Pulmonary artery endothelial cell (primary cell): ENCODE results near the gene WHRN. TPM values are rescaled to one million over a fixed set of nuclear protein-coding genes. Genes with fewer than 3 reads are reported as not detected.

ENCODE experiments used
- DNase-seq: peaks from one replicate; pipeline ENCODE4 v3.0.0-alpha.2; 2011; ENCODE audit warnings: low read depth, low spot score
- total RNA-seq: library from RNA; depleted of rRNA; stranded (reverse); fragments of >200 nt; gene quantifications from 2 replicates; pipeline ENCODE4 v1.2.3, GENCODE V29; 2014

Gene WHRN
- total RNA-seq, 1 donor from 2014 or later, result 0.20 TPM

DNA sequence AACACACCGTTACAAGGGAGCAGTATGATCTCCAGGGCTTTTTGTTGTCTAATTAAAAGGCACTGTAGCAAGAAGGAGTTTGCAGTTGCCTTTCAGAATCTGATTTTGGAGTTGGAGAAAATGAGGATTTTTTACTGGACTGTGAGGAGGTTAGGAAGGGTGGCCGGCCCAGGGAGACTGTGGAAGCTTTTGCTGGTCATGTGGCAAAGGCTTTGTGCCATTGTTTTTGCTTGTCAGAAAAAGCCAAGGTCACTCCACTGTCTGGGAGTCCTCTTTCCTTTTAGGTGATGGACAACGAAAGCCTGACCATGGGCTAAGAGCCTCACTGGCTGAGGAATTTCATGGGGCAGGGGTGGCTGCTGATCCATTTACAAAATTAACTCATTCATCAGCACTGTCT lies 10.3 kb upstream of the WHRN start:
- no peak for DNase-seq

DNA sequence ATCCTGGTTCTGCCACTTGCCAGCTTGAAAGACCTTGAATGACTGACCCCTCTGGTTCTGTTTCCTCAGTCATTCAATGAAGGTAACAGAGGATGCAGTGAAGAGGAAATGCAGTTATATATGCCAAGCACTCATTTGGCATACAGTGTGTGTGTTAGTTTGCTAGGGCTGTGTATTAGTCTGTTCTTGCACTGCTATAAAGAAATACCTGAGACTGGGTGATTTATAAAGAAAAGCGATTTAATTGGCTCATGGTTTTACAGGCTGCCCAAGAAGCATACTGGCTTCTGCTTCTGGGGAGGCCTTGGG lies 8.6 kb upstream of the WHRN start:
- no peak for DNase-seq

DNA sequence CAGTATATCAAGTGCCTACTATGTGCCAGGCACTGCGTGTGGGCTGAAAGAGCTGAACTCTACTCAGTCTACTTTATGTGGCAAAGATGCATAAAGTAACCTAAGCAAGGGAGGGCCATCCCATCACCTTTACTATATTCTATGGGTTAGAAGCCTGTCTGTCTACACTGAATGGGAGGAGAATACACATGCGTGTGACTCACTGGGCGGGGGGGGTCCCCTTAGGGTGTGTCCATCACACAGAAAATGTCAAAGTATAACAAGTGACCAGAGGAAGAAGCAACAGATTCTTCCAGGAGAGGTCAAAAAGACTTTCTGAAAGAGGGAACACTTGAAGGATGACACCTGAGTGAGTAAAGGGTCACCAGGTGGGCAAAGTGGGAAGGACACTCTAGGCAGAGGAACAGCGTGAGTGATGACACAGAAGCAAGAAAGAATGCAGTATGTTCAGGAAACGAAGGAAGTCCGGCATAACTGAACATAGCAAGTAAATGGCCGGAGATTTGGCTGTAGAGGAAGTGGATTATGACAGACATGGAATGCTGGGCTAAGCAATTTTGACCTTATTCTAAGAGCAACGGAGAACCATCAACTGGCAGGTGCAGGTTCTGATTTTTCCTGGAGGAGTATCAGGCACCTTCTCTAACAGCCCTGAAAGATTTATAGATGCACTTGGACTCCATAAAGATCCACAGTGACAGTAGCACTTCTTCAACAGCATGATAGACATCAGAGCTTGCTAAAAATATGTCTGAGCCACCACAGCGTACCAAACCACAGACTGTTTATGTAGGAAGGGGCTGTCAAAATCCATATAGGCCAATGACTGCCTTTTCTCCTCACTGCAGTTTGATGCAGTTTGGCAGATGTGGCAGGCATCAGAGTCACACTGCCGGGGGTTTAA lies 8.0 kb upstream of the WHRN start:
- DNase-seq, result no peak

DNA sequence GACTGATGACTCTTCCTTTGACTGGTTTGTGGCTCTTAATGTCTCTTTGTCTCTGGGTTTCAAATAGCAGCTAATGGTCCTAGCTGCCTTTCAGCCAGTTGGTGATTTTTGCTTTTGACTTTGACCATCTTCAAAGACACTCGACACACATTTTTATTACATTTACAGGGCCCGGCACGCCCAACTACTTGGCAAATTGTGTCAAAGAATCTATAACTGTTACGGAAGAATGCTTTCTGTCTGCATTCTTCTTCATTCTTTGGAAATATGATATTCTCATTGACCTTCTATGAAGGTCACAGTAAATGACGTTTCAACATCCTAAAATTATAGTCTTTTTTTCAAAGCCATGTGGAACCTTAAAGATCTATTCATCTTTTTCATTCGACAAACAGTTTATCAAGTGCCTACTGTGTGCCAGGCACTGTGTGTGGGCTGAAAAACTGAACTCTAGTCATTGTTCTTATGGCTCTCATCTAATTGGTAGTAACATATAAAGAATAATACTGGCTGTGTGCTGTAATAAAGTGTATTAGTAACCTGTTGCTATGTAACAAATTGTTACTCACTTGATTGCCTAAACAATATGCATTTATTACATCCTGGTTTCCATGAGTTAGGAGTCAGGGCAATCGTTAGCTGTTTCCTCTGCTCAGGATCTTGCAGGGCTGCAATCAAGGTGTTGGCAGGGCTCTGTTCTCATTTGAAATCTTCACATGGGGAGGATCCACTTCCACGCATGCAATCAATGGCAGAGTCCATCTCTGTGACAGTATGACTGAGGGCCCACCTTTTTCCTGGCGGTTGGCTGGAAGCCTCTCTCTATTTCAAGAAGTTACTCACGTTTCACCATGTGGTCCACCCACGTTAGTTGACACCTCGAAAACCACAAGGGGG lies 7.0 kb upstream of the WHRN start:
- DNase-seq, result no peak

DNA sequence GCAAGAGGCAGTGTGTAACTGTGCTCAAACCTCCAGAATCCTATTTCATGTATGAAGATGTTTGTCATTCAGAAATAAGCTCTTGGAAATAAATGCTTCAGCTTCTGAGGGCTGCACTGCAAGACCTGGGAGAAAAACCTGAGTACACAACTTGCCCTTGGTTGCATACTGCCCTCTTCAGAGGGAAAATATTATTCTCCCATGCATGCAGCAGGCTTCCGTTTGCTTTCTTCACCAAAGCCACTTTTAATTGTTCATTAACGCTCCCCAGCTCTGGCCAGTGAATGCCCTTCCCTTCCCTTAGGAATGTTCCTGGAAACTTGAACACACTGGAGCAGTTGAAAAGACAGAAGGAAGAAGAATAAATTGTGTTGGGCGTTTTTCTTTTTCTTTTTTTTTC lies 2.5 kb upstream of the WHRN start:
- DNase-seq, result no peak

DNA sequence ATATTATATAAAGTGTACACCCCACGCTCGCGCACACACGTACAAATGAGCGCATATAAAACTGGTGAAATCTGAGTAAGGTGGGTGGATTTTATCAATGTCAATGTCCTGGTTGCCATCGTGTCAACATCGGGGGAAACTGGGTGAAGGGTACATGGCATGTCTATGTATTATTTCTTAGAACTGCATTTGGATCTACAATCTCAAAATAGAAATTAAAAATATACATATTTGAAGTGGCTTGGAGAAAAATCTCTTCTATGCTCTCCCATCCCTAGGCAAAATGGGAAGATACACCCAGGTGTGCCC lies 763 bp upstream of the WHRN start:
- DNase-seq, result no peak

DNA sequence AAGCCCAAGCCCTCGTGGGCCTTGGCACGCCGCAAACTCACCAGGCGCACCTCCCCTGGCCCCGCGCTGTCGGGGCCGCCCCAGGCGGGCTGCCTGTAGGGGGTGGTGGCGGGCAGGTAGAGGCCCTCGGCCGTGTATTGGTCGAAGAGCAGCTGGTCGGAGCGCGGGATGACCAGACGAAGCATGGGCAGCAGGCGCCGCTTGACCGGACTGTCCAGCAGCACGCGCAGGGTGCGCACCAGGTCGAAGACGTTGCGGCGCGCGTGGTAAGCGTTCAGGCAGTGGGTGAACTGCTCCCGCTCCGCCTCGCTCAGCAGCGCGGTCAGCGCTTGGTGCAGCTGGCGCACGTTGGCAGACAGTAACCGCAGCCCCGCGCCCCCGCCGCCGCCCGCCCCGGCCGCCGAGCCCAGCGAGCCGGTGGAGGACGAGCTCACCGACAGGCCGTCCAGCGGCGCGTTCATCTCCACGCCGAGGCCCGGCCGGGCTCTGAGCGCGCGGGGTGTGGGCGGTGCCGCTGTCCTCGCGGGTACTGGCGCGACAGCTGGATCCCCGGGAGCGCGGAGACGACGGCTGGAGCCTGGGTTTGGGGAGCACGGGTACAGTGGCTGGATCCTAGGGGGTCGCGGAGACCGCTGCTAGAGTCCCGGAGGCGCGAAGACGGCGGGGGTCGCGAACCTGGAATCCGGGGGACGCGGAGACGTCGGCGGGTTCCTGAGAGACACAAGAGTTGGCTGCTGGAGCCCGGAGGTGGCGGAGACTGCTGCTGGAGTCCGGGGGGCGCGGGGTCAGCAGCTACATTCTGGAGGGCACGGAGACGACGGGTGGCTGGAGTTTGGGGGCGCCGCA lies 709 bp downstream of the WHRN start:
- no peak for DNase-seq

DNA sequence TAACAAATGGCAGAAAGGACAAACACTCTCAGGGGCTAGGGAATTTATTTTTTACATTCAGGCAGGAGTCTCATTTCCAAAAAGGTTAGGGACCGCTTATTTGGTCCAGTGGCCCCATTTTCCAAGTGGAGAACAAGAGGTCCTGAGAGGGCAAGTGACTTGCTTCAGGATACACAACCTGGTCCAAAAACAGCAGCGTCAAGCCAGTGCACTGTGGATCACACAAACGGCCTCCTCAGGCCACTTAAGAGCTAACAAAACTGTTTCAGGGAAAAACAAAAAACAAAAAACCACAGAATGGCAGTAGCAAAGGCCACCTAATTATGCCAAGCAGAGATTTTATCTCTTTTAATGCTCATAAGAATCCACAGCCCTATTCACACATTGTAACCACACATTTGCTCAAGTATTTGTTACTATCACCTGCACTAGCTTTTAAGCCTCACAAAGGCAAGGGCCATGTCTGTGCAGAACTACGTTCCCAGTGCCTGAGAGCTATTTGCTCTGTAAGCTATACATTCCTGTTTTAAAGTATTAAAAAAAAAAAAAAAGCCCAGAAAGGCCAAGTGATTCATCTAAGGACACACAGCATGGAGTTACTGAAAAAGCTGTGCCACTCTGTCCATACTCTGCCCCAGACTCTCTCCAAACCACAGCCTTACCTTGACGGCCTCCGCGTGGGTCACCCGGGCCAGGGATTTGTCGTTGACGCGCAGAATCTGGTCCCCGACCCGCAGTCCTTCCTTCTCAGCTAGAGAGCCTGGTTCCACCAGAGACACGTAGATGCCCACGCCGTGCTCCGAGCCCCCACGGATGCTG lies 1.5 kb downstream of the WHRN start:
- DNase-seq, result no peak

DNA sequence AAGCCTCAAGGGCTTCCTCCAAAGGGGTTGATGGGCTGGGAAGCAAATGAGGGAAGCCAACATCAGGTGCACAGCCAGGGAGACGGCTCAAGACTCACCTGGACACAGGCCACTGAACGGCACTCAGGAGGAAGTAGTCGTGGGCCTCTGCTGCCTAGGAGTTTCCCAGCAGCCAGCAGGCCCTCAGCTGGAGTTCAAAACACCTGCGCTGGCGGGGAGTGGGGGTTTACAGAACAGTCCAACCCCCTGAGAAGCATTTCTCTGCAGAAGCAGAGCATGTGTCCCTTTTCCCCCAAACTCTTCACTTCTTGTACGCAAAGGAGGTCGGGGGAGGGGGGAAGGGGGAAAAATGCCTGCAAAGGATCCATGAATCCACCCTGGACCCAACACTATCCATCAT lies 2.3 kb downstream of the WHRN start:
- DNase-seq, result no peak

DNA sequence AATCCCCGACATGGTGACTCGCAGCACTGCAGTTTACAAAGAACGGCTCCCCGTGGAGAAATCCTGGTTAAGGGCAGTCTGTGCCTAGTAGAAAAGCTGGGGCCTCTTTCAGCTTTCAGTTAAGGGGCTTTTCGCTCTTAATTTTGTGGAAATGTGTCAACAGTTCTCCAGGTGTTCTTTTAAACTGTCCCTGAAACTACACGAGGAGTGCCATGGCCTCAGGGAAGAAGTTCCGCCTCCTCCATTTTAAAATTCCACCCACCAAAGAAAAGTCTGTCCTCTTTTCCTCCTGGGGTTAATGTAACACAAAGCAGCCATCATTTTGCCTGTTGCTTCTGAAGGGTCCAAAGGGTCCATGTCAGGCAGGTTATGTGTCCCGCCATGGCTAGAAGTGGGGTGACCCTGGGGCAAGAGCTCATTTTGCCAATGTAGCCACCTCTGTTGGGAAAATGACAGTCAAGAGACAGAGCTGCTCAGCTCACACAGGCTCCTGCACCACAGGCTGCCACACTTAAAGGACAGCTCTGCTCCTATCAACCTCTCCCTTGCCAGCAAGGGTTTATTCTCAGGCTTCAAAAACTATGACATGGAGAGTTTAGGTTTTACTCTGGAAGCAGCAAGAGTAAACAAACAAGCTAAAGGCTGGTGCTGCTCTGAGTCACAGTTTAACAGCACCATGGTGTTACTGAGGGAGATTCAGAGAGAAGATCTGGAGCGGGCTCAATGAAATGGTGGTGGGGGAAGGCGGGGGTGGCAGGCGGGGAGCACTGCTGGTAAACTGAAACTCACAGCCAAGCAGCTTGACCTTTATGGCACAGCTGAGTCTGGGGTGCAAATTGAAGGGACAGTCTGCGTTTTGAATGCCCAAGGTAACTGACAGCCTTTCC lies 3.2 kb downstream of the WHRN start:
- DNase-seq, result no peak

DNA sequence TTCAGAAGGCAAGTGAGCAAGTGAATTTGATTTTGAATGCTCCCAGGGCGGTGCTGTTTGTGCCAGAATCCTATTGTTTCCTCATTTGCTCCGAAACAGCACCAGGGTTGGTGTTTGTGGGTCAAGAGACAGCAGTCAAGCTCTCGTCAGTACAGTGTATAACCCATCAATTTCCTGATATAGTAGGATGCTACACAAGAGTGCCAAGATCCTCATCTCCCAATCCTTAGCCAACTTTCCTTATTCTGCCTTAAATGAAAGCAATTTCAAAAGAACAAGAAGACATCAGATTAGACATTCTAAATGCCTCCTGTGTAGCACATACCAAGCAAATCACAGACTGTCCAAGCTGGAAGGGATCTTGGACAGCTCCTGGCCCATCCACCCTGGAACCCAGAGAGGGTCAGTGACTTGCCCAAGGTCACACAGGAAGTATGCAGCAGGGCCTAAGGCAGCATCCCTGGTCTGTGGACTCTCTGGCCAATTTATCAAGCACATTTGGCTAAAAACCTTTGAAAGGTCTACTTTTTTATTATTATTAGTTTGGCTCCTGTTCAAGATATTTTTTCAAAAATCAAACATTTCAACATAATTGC lies 4.5 kb downstream of the WHRN start:
- no peak for DNase-seq

DNA sequence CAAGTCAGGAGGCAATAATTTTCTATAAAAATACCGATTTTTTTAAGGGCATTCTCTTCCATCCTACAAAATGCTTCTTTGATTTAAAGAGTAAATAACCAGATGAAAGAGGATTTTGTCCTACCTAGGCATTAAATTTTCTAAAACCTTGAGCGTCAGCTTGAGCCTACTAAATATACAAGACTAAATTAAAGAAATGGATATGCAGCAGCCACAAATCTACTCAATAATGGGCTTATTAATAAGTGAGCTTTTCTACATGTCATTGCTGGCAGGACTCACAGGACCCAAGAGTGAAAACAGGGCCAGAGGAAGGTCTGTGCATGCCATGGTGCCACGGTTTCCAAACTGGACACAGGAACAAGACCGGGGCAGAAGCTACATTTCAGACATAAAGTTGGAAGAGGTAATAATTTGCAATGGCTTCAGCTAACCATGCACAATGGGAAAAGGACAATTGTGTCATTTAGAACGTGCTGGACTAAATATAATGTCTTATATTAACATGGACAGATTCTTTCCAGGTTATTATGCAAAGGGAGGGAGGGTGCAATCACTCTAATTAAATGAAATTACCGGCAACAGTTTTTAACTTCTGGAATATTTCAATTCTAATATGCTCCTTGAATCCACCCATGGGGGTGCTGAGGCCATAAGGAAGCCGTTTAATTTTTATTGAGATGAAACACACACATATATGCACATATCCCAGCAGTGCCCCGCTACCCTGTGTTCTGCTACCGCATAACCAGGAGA lies 5.2 kb downstream of the WHRN start:
- DNase-seq, result no peak

DNA sequence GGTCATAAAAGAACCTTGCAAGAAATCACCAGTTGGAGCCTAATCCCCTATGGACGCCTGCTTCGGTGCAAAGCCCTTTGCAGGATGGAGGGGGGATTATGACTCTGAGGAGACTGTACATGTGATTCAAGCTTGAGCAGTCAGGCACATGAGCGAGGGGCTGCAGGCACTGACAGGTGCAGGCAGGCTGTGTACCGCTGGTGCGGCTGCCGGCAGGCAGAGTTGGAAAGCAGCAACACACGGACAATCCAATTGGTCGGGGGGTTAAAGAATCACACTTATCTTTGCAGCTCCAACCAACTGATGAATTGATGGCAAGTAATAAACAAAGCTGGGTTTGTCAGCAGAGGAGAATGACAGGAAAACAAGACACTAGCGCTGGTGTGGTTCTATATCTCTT lies 5.7 kb downstream of the WHRN start:
- DNase-seq, result no peak

DNA sequence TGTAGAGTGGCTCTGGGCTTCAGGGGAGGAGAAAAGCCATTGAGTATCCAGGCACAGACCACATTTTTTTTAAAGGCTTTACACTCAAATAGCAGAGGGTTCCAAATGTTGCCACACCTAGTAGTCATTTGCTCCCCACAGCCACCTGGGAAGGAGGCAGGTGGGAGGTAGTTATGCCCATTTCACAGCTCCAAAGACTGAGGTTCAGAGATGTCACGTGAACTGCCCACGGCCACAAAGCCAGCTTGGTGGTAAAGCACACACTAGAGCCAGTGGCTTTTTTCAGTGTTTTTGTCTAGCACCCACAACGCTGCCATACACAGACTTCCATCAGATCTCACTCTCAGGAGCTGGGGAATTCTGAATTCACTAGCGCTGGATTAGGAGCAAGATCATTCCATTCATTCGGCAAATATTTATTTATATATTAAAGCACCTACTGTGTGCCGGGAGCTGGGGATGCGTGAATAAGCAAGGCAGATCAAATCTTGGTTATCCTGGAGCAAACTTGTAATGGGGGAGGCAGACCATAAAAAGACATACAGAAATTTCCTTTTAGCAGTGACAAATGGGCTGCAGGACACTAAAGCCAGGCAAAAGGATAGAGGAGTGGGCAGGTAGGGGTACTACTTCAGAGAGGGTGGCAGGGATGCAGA lies 7.4 kb downstream of the WHRN start:
- no peak for DNase-seq

DNA sequence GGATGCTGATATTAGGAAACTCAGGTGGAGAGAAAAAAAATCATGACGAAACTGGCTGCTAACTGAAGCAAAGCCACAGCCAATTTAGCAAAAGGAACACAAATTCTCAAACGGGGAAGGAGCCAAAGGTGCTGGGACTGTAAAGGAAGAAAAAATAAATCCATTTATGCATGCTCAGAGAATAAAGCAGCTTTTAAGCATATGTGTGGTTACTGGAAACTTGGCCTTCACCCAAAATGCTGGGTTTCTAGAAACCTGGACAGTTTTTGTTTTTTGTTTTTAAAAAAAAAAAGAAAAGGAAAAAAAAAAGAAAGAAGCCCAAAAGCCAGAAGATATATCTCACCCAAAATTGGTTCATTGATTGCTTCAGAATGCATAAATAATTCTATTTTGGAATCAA lies 8.0 kb downstream of the WHRN start:
- no peak for DNase-seq

DNA sequence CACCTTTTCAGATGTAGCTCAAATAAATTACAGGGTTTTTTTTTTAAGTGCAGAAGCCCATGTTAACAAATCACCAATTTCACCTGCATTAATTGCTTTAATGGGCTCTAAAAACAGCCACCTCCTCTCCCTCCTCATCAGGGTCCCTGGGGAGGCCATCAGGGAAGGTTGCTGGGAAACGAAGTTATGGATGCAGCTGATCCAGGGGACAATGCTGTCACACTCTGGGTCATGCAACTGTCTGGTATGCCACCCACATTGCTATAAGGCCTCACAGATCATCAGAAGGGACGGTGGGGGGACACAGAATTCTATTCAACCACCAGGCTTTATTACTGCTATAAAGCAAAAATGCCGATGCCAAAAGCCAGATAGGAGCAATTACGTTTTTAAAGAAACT lies 9.3 kb downstream of the WHRN start:
- no peak for DNase-seq

DNA sequence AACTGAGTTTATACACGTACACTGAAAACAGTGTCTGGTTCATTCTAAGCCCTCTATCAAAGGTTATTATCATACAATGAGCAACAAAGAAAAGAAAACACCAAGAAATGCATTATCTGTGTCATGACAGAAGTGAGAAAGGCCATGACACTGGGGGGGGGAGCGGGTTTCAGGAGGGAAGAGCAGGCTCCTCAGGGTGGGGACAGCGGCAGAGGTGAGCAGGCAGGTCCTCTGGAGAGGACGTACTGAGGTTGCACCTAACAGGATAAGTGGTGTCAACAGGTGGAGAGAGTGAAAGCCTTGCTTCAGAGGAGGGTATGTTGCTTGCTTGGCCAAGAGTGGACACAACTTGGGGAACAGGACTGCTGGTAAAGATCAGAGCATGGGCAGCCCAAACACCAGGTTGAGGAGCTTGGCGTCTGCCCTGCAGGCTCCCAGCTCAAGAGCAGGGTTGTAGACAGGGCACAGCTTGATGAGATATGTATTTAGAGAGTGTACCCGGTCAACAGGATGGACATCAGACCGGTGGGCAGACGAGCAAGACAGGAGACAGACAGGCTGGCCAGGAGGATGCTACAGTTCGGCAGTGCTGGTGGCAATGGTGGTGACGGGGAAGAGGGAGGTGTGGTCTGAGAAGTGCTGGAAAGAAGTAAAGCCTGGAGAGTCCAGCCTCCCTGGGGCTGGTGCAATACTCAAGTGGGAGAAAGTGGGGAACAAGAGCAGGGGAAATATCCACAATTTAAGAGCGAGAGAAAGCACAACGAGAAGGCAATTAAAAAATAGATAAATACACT lies 10.3 kb downstream of the WHRN start:
- DNase-seq, result no peak
